NCI-H1105 (cell line): ENCODE results near the gene NUP160.
"Not testable (repeated sequence)": the region's sequence is repeated elsewhere in the genome, so short reads cannot be mapped to it uniquely, and the experiment has no call there.

ENCODE experiments used
- DNase-seq: peaks from one replicate; lab custom pipeline; 2025; lab: John Stamatoyannopoulos, UW

NUP160 gene

GRCh38 chr11:47847892-47848699, at the start of gene NUP160:
Gene NUP160, minus strand, starts transcription at chr11:47848350. Its CDS starts 32 bp downstream, at chr11:47848318.
- DNase-seq, result peak; percentile 73

GRCh38 chr11:47896199-47896598, 48.0 kb upstream of the NUP160 start:
- no peak for DNase-seq

- no peak for DNase-seq
Measured at GRCh38 chr11:47895035-47895434, 46.9 kb upstream of the NUP160 start.

GRCh38 chr11:47892546-47893276, 44.6 kb upstream of the NUP160 start:
- DNase-seq, result not testable (repeated sequence)

GRCh38 chr11:47891886-47892285, 43.7 kb upstream of the NUP160 start:
- no peak for DNase-seq

- DNase-seq, result no peak
Measured at GRCh38 chr11:47889714-47890441, 41.7 kb upstream of the NUP160 start.

GRCh38 chr11:47887910-47888569, 39.9 kb upstream of the NUP160 start:
- DNase-seq, result no peak

GRCh38 chr11:47886096-47886495, 37.9 kb upstream of the NUP160 start:
- no peak for DNase-seq

GRCh38 chr11:47882437-47882836, 34.3 kb upstream of the NUP160 start:
- DNase-seq, result not testable (repeated sequence)

- no peak for DNase-seq
Measured at GRCh38 chr11:47881145-47881544, 33.0 kb upstream of the NUP160 start.

- no peak for DNase-seq
Measured at GRCh38 chr11:47879259-47880158, 31.4 kb upstream of the NUP160 start.

GRCh38 chr11:47875858-47876257, 27.7 kb upstream of the NUP160 start:
- DNase-seq, result not testable (repeated sequence)

GRCh38 chr11:47870404-47870803, 22.3 kb upstream of the NUP160 start:
- no peak for DNase-seq

GRCh38 chr11:47869544-47870393, 21.6 kb upstream of the NUP160 start:
- no peak for DNase-seq

- no peak for DNase-seq
Measured at GRCh38 chr11:47867823-47868222, 19.7 kb upstream of the NUP160 start.

GRCh38 chr11:47866892-47867291, 18.7 kb upstream of the NUP160 start:
- DNase-seq, result not testable (repeated sequence)

- DNase-seq, result no peak
Measured at GRCh38 chr11:47864901-47865300, 16.8 kb upstream of the NUP160 start.

- DNase-seq, result no peak
Measured at GRCh38 chr11:47863898-47864430, 15.8 kb upstream of the NUP160 start.

- DNase-seq, result no peak
Measured at GRCh38 chr11:47863189-47863897, 15.2 kb upstream of the NUP160 start.
